HEK293 (cell line): ENCODE data around the gene PLEKHA7.
A peak's percentile ranks its signal among the peaks of the same experiment; 100 is the strongest.

Source experiments
- CTCF ChIA-PET: fragments of 350-600 bp; formaldehyde crosslinking; extraction: SDS; loops from one replicate; lab custom pipeline; 2021; ENCODE audit warnings: antibody characterized with exemption; lab: Yijun Ruan, JAX
- POLR2A ChIA-PET: fragments of 300-600 bp; formaldehyde crosslinking; extraction: SDS; loops from one replicate; lab custom pipeline; 2020; ENCODE audit warnings: antibody characterized with exemption, inconsistent platforms; lab: Yijun Ruan, JAX
- H3K27ac ChIP-seq: fragments of 200-500 bp; sonication (Bioruptor generic); 2 replicates; pipeline ENCODE4 v1.5.1; 2014; ENCODE audit warnings: low read depth, low read length, control low read depth, inconsistent platforms; ENCODE audit errors: extremely low read depth
- H3K36me3 ChIP-seq, 2 experiments: fragments of 200-500 bp in 1 of 2; sonication (Bioruptor generic) in 1 of 2; 1 replicate in 1 of 2; 2 replicates in 1 of 2; pipeline ENCODE4 v1.5.1; 2014 to 2017; ENCODE audit warnings: inconsistent platforms in 2 of 2, low read length in 2 of 2; ENCODE audit not compliant: control insufficient read depth in 2 of 2, insufficient read depth in 1 of 2
- H3K4me1 ChIP-seq: fragments of 200-500 bp; sonication (Bioruptor generic); 2 replicates; pipeline ENCODE4 v1.5.1; 2014; ENCODE audit warnings: mild to moderate bottlenecking, low read length, inconsistent platforms; ENCODE audit not compliant: control insufficient read depth, insufficient read depth
- H3K4me3 ChIP-seq: 2 replicates; pipeline ENCODE4 v1.5.1; 2011; ENCODE audit warnings: low read depth, mild to moderate bottlenecking, control low read depth, low read length, moderate library complexity
- H3K9me3 ChIP-seq: fragments of 200-500 bp; sonication (Bioruptor generic); 2 replicates; pipeline ENCODE4 v1.5.1; 2014; ENCODE audit warnings: low read depth, low read length, inconsistent platforms; ENCODE audit not compliant: control insufficient read depth, insufficient read depth
- BCL11A ChIP-seq: fragments of 450-650 bp; formaldehyde crosslinking; IDR thresholded peaks from 2 replicates; pipeline ENCODE4 v1.5.1; 2016; ENCODE audit warnings: low read depth, missing biosample characterization, missing genetic modification characterization
- BCL11B ChIP-seq: fragments of 450-650 bp; formaldehyde crosslinking; IDR thresholded peaks from 2 replicates; pipeline ENCODE4 v1.5.1; 2016; ENCODE audit warnings: low read depth, missing biosample characterization, missing genetic modification characterization
- CTCF ChIP-seq: fragments of 450-650 bp; formaldehyde crosslinking; IDR thresholded peaks from 2 replicates; pipeline ENCODE4 v1.5.1; 2016; ENCODE audit warnings: missing biosample characterization, missing genetic modification characterization
- EGR2 ChIP-seq: fragments of 450-650 bp; formaldehyde crosslinking; IDR thresholded peaks from 2 replicates; pipeline ENCODE4 v1.5.1; 2016; ENCODE audit warnings: low read depth, missing biosample characterization, missing genetic modification characterization
- FEZF1 ChIP-seq: fragments of 450-650 bp; formaldehyde crosslinking; IDR thresholded peaks from 2 replicates; pipeline ENCODE4 v1.5.1; 2016; ENCODE audit warnings: missing biosample characterization, missing genetic modification characterization
- GLIS2 ChIP-seq: fragments of 450-650 bp; formaldehyde crosslinking; IDR thresholded peaks from 2 replicates; pipeline ENCODE4 v1.5.1; 2016; ENCODE audit warnings: missing biosample characterization, missing genetic modification characterization
- HOXA7 ChIP-seq: sonication (generic); formaldehyde crosslinking; IDR thresholded peaks from 2 replicates; pipeline ENCODE4 v1.8.1; 2022; ENCODE audit warnings: missing genetic modification reagents, borderline replicate concordance
- MZF1 ChIP-seq: fragments of 450-650 bp; formaldehyde crosslinking; IDR thresholded peaks from 2 replicates; pipeline ENCODE4 v1.5.1; 2017; ENCODE audit warnings: missing biosample characterization, missing genetic modification characterization, borderline replicate concordance
- SETDB1 ChIP-seq: IDR thresholded peaks from one replicate; pipeline ENCODE4 v1.6.1; 2017; ENCODE audit warnings: mild to moderate bottlenecking, low read length, moderate library complexity, mixed read lengths; ENCODE audit not compliant: insufficient read length
- ZBTB48 ChIP-seq: fragments of 450-650 bp; formaldehyde crosslinking; IDR thresholded peaks from 2 replicates; pipeline ENCODE4 v1.5.1; 2016; ENCODE audit warnings: missing biosample characterization, missing genetic modification characterization
- ZBTB49 ChIP-seq: fragments of 450-650 bp; formaldehyde crosslinking; IDR thresholded peaks from 2 replicates; pipeline ENCODE4 v1.5.1; 2016; ENCODE audit warnings: missing biosample characterization, missing genetic modification characterization, low read depth
- ZBTB6 ChIP-seq: fragments of 450-650 bp; formaldehyde crosslinking; IDR thresholded peaks from 2 replicates; pipeline ENCODE4 v1.5.1; 2017; ENCODE audit warnings: missing biosample characterization, missing genetic modification characterization
- ZFP37 ChIP-seq: fragments of 450-650 bp; formaldehyde crosslinking; IDR thresholded peaks from 2 replicates; pipeline ENCODE4 v1.5.1; 2016; ENCODE audit warnings: missing biosample characterization, missing genetic modification characterization
- ZIC2 ChIP-seq: fragments of 450-650 bp; formaldehyde crosslinking; IDR thresholded peaks from 2 replicates; pipeline ENCODE4 v1.5.1; 2016; ENCODE audit warnings: missing biosample characterization, missing genetic modification characterization
- ZNF157 ChIP-seq: fragments of 450-650 bp; formaldehyde crosslinking; IDR thresholded peaks from 2 replicates; pipeline ENCODE4 v1.5.1; 2016; ENCODE audit warnings: missing biosample characterization, missing genetic modification characterization
- ZNF169 ChIP-seq: fragments of 450-650 bp; formaldehyde crosslinking; IDR thresholded peaks from 2 replicates; pipeline ENCODE4 v1.5.1; 2016; ENCODE audit warnings: missing biosample characterization, missing genetic modification characterization
- ZNF18 ChIP-seq: fragments of 450-650 bp; formaldehyde crosslinking; IDR thresholded peaks from 2 replicates; pipeline ENCODE4 v1.5.1; 2016; ENCODE audit warnings: missing biosample characterization, missing genetic modification characterization
- ZNF221 ChIP-seq: fragments of 450-650 bp; formaldehyde crosslinking; IDR thresholded peaks from 2 replicates; pipeline ENCODE4 v1.5.1; 2017; ENCODE audit warnings: missing biosample characterization, missing genetic modification characterization, borderline replicate concordance
- ZNF350 ChIP-seq: fragments of 450-650 bp; formaldehyde crosslinking; IDR thresholded peaks from 2 replicates; pipeline ENCODE4 v1.5.0; 2017; ENCODE audit warnings: missing biosample characterization, mild to moderate bottlenecking, missing genetic modification characterization
- ZNF354C ChIP-seq: fragments of 450-650 bp; formaldehyde crosslinking; IDR thresholded peaks from 2 replicates; pipeline ENCODE4 v1.5.1; 2016; ENCODE audit warnings: missing biosample characterization, missing genetic modification characterization, low read depth, borderline replicate concordance
- ZNF404 ChIP-seq: fragments of 450-650 bp; formaldehyde crosslinking; IDR thresholded peaks from 2 replicates; pipeline ENCODE4 v1.5.1; 2017; ENCODE audit warnings: missing biosample characterization, missing genetic modification characterization
- ZNF433 ChIP-seq: fragments of 450-650 bp; formaldehyde crosslinking; IDR thresholded peaks from 2 replicates; pipeline ENCODE4 v1.5.1; 2016; ENCODE audit warnings: missing biosample characterization, missing genetic modification characterization, low read depth
- ZNF529 ChIP-seq: fragments of 450-650 bp; formaldehyde crosslinking; IDR thresholded peaks from 2 replicates; pipeline ENCODE4 v1.5.1; 2017; ENCODE audit warnings: missing genetic modification characterization, missing biosample characterization; ENCODE audit not compliant: insufficient replicate concordance
- ZNF580 ChIP-seq: fragments of 450-650 bp; formaldehyde crosslinking; IDR thresholded peaks from 2 replicates; pipeline ENCODE4 v1.5.1; 2016; ENCODE audit warnings: missing biosample characterization, missing genetic modification characterization
- ZNF610 ChIP-seq: fragments of 450-650 bp; formaldehyde crosslinking; IDR thresholded peaks from 2 replicates; pipeline ENCODE4 v1.5.1; 2016; ENCODE audit warnings: missing biosample characterization, missing genetic modification characterization, borderline replicate concordance
- ZNF76 ChIP-seq: fragments of 450-650 bp; formaldehyde crosslinking; IDR thresholded peaks from 2 replicates; pipeline ENCODE4; 2016; ENCODE audit warnings: low read depth, missing biosample characterization, missing genetic modification characterization, borderline replicate concordance

Gene PLEKHA7

GRCh38 chr11:16744128-16744725 is 270.0 kb downstream of the PLEKHA7 start (continued):
- no peak for TF ChIP-seq FEZF1 (tag by site-specific recombination)
- TF ChIP-seq BCL11A (tag by site-specific recombination) = no peak

GRCh38 chr11:16743478-16743877 is 270.7 kb downstream of the PLEKHA7 start:
- CTCF ChIA-PET = interaction anchor here (1.3 kb wide), 1 partner anchor 41 kb away, joined by 5 read pairs; no protein-coding TSS in a partner anchor
- no peak for TF ChIP-seq MZF1
- TF ChIP-seq ZNF354C (tag by site-specific recombination) = no peak
- TF ChIP-seq SETDB1 = no peak
- TF ChIP-seq EGR2 (tag by site-specific recombination) = no peak
- no peak for TF ChIP-seq ZNF221
- TF ChIP-seq CTCF = no peak
- TF ChIP-seq ZNF529 (tag by site-specific recombination) = no peak
- no peak for TF ChIP-seq ZNF76 (tag by site-specific recombination)
- TF ChIP-seq ZNF433 = no peak
- TF ChIP-seq ZNF580 (tag by site-specific recombination) = no peak
- no peak for TF ChIP-seq ZBTB48 (tag by site-specific recombination)
- TF ChIP-seq ZBTB6 = no peak
- no peak for TF ChIP-seq HOXA7 (CRISPR knock-in tag)
- TF ChIP-seq ZNF157 = no peak
- TF ChIP-seq GLIS2 (tag by site-specific recombination) = no peak
- TF ChIP-seq ZNF169 (tag by site-specific recombination) = no peak
- TF ChIP-seq ZFP37 = no peak
- no peak for TF ChIP-seq ZNF404 (tag by site-specific recombination)
- TF ChIP-seq, all 188 proteins: peak for 0
- Histone ChIP-seq H3K9me3 (no peaks in the 10 kb centered on the region), H3K36me3 (peaks cover 8 to 62% of the 10 kb centered on the region in 2 experiments), H3K4me1 (no peaks in the 10 kb centered on the region), H3K4me3 (no peak overlapping the region), H3K27ac (no peak overlapping the region)
- POLR2A ChIA-PET = no interaction called here

- no peaks in the 10 kb centered on the region for H3K4me1 ChIP-seq
- POLR2A ChIA-PET = interaction anchor here (0.6 to 1.3 kb wide), 3 partner anchors 8 to 967 kb away, joined by 3 to 5 read pairs (median 5); no protein-coding TSS in a partner anchor
Measured at GRCh38 chr11:16741473-16741872, 272.7 kb downstream of the PLEKHA7 start.

More at GRCh38 chr11:16741473-16741872, 272.7 kb downstream of the PLEKHA7 start:
- H3K9me3 ChIP-seq = no peaks in the 10 kb centered on the region
- H3K36me3 ChIP-seq = peaks cover 0 to 42% of the 10 kb centered on the region in 2 experiments
- TF ChIP-seq ZBTB49 (tag by site-specific recombination) (no peak), ZIC2 (tag by site-specific recombination) (0 out of 2 replicates have a peak, but pooled peaks have one; percentile 26), BCL11B (tag by site-specific recombination) (no peak), ZNF350 (tag by site-specific recombination) (no peak), ZNF610 (peak; percentile 98), ZNF18 (tag by site-specific recombination) (peak; percentile 96)
- H3K4me3 ChIP-seq = no peak overlapping the region
- CTCF ChIA-PET = no interaction called here
- H3K27ac ChIP-seq = no peak overlapping the region
